T47D (cell line): ENCODE measurements around the gene ATXN1L.
"Not testable (repeated sequence)": the region's sequence is repeated elsewhere in the genome, so short reads cannot be mapped to it uniquely, and the experiment has no call there.

ENCODE experiments used
- DNase-seq, 2 experiments: peaks; one replicate each; pipeline versions ENCODE4 v3.0.0 to v3.0.0-alpha.2; 2011 to 2012; ENCODE audit warnings: low read depth in 1 of 2, low spot score in 1 of 2
- JUND ChIP-seq: IDR thresholded peaks from 2 replicates; pipeline ENCODE4 v1.6.1; 2012; ENCODE audit warnings: low read depth
- in situ Hi-C: cut with HindIII; loops from 2 replicates; pipeline ENCODE4 v1.10.0; 2016; ENCODE audit warnings: low sequenced_read_pairs, low pct_unique_long_range_greater_than_20kb

ATXN1L gene

DNA sequence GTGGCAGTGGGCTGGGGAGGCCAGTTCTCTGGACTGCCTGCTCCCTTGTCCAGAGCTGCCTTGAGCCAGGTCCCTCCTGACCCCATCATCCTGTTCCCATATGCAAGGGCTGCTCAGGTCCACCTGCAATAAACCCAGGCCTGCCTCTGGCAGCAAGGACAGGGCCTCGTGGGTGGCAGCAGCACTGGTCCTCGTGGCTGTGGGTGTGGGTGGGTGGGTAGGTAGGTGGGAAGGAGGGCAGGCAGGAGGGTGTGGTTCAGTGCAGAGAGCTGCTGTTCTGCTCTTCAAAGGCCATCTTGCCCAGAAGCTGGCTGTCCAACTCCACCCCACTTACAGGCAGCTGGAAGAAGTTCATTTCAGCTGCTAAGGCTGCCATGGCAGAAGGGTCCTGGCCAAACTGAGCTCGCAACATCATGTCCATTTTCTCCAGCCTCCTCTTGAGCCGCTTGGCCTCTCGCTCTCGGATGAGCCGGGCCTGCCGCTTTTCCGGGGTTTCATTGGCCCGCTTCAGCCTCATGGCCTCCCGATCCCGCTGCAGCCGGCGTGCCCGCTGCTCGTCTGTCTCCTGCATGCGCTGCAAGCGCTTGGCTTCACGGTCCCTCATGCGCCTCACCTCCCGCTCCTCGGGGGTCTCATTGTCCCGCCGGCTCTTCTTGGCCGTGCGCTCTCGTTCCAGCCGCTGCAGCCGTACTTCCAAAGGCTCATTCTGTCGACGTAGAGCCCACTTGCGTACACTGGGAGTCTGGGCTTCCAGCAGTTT lies 14.2 kb downstream of the ATXN1L start:
- in situ Hi-C loops = no loop called here
- no peak for DNase-seq
- no peak for TF ChIP-seq JUND

DNA sequence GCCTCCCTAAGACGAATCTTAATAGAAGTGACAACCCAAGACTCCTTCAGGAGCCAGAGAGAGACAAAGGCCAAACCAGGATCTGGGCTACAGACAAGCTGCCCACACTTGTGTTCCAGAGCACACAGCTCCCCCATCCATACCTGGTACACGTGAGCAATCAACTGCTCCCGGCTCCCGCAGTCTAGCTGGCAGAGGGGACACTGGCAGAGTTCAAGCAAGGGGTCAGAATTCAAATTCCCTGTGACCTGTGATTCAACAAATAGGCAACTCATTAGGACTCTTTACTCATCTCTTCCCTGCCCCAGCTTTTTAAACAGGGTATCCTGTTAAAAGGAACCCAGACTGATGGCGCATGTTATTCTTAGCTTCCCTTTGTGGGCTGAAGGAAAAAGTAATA lies 18.2 kb downstream of the ATXN1L start:
- no peak for TF ChIP-seq JUND
- no peak for DNase-seq
- in situ Hi-C loops = no loop called here

DNA sequence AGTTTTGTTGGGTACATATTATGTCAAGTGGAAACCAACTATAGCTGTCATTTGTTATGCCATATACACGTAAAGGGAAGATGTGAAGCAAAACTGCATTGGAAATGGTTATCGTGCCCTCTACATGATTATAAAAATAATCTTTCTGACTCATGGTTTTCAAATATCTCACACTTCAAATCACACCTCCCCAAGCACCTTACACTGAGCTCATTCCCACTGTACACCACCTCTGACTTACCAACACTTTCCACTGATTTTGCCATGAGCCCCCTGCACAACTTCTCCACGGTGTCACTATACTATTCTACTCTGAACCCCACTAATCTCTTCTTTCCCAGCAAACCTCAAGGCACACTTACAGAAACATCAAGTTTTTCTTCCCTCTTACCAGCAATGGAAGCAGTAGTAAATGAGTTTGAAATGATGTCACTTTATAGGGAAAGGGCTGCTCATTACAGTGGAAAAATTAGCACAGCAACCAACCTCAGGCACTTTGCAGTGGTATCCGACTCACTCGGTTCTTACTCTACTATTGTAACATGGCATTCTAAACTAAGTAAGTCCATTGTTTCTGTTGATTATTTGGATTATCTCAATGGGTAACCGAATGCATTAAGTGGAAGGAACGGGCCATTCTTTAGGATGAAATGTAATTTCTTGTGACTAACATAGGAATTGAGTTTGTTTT lies 19.5 kb downstream of the ATXN1L start:
- no peak for DNase-seq
- in situ Hi-C loops = no loop called here
- no peak for TF ChIP-seq JUND

DNA sequence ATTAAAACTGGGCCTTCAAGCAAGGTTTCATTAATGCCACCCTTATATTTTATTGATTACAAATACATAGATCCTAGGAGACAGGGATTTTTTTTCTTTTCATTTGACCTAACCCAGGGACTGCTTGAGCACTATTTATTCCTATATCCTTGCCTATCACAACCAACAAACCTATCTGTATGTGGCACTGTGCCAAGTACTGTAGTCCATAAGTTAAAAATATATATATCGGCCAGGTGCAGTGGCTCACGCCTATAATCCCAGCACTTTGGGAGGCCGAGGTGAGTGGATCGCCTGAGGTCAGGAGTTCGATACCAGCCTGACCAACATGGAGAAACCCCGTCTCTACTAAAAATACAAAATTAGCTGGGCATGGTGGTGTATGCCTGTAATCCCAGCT lies 21.4 kb downstream of the ATXN1L start:
- DNase-seq, in situ Hi-C loops: not testable (repeated sequence)

DNA sequence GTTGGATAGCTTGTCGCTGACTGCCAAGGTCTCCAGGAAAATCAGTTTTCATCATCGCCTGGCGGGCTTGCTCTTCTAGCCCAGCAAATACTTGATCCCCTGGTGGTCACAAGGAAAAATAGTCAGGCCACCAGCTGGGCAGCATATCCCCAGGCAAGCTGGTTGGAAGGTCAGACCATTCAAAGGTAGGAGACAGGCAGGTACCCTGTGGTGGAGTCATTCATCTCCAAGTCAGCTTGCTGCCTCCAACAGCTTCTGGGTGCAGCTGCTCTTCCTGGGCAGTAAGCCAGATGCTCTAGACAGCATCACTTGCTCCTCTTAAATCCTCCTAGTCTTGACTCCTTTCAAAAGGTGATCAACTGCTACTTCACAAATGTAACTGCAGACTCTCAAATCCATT lies 22.2 kb downstream of the ATXN1L start:
- DNase-seq = no peak
- in situ Hi-C loops = no loop called here
- TF ChIP-seq JUND = no peak

DNA sequence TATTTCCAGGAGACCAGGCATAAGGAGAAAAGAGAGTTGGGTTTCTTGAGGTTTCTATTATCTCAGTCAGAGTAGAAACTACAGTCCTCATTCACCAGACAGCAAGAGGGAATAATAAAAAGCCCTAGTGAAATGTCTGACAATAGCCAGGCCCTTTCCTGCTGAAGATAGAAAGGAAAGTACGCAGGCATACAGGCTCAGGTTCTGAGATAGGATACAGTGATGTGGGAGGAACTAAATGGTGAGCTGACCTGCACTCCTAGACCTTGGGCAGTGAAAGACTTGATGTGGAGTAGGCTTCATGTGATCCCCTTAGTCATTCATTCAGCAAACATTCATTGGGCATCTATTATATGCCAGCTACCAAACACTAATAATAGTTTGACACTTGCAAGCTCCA lies 23.3 kb downstream of the ATXN1L start:
- no peak for TF ChIP-seq JUND
- in situ Hi-C loops = no loop called here
- no peak for DNase-seq

DNA sequence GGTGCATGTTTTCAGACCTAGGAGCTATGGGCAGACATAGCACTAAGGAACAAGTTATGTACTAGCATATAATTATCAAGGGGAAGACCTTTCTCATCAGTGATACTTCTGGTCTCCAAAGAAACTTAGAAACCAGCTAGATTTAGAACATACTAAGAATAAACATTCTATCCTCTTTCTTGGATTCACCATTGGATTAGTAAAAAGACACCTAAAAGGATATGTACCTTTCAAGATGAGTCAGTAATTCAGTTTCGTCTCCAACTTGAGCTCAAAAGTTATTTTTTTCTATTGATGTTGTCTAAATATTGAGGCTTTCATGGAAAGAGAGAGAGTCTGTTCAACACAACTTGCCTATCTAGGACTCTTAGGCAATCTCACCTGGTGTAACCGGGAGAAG lies 25.0 kb downstream of the ATXN1L start:
- TF ChIP-seq JUND = no peak
- DNase-seq = no peak
- in situ Hi-C loops = no loop called here

DNA sequence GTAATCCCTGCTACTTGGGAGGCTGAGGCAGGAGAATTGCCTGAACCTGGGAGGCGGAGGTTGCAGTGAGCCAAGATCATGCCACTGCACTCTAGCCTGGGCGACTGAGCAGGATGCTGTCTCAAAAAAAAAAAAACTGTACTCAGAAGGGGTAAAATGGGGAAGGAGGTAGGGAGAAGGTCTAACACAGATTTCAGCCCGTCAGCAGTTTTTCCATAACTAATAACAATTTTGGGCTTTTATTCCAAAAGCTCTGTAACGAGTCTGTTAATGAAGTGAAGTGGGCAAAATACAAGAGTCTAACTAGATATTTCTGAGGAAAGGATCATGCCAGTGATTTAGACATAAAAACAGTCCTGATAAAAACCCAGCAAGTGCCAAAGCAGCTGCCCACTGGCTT lies 27.4 kb downstream of the ATXN1L start:
- in situ Hi-C loops = no loop called here
- no peak for TF ChIP-seq JUND
- DNase-seq = no peak

DNA sequence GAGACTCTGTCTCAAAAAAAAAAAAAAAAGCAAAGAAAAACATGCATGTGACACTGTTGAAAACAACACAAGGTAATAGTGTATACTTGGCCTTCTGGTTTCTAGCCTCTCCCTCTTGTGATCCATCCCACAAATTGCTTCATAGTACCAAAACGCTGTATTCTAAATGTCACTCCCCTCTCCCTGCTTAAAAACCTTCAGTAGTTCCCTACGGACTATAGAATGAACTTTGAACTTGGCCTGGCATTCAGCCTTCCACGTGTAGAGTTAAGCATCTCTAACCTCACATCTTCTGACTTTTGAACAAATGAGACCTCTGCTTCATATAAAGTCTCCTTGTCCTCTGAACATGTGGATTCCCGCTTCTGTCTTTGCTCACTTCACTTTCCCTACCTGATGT lies 33.1 kb downstream of the ATXN1L start:
- in situ Hi-C loops = no loop called here
- TF ChIP-seq JUND = no peak
- DNase-seq = no peak

DNA sequence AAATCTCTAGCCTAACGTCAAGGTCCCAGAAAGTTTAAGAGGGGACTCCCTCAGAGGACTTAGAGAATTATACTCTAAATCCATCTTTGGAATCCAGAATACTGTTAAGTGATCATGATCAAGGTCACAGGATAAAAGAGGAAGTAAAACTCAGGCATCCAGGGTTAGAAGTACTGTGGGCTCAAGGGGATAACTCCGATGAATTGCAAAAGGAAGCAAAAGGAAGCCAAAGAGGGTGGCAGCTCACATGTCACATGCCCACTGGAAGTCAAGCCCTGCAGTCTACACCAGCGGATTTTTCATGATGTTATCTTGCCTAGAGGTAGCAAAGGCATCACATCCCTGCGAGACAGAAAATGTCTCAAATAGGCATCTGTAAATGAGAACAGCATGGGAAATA lies 34.4 kb downstream of the ATXN1L start:
- TF ChIP-seq JUND = no peak
- in situ Hi-C loops = no loop called here
- DNase-seq = no peak

DNA sequence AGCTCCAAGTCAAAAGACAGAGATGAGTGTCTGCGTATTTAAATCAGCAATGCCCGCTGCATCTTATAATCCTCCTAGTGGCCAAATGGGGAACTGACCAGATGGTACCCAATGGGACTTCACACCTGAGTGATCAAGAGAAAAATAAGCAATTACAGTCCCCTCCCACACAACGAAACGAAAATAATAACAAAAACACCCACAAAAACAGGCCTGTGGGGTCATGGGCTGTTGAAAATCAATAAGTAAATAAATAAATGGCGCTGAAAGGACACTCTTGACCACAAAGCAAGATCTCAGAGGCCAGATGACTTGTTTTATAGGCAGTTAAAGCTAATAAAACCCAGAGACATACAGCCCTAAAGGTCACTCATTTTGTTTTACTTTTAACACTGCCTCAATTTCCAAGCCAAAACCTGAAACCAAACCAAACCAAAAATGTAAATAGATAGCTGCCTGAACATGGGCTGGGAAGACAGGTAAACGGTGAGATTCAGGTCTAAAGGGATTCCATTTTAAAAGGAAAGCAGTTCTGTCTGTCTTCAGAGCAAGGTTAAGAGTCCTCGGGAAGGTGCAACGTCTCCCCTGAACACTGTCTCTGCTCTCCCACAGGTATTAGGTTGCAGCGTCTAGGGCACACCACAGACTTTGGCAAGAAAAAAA lies 36.9 kb downstream of the ATXN1L start:
- in situ Hi-C loops = no loop called here
- TF ChIP-seq JUND = no peak
- DNase-seq = peak; percentile 74 to 88

DNA sequence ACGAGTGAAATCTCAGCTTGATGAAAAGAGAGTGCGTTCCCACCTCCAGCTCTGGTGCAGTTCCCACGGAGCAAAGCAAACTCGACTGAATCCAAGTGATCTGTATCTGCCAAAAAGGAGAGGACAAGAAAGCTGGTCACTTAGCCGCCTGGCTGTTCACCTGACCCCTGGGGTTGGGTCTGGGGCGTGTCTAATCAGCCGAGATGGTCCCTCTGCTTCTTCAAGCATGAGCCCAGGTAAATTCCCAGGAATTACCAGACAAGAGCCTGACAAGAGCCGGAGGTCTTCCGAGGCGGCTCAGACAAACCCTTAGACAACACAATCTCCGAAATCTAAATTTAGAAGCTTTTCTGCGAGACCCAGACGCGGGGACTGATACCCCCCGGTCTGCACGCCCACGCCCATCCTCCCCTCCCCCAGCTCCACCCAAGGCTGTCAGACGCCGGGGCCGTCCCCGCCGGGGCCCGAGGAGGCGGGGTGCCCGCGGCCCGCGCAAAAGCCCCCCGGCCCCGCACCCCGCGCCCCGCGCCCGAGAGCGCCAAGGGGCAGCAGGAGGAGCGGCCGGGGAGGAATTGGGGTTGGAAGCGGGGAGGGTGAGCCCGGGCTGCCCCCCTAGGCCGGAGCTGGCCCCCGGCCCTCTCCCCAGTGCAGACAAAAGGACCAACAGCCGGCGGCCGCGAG lies 37.5 kb downstream of the ATXN1L start:
- in situ Hi-C loops = no loop called here
- DNase-seq = peak in 1 of 2 experiments; percentile 65
- no peak for TF ChIP-seq JUND

DNA sequence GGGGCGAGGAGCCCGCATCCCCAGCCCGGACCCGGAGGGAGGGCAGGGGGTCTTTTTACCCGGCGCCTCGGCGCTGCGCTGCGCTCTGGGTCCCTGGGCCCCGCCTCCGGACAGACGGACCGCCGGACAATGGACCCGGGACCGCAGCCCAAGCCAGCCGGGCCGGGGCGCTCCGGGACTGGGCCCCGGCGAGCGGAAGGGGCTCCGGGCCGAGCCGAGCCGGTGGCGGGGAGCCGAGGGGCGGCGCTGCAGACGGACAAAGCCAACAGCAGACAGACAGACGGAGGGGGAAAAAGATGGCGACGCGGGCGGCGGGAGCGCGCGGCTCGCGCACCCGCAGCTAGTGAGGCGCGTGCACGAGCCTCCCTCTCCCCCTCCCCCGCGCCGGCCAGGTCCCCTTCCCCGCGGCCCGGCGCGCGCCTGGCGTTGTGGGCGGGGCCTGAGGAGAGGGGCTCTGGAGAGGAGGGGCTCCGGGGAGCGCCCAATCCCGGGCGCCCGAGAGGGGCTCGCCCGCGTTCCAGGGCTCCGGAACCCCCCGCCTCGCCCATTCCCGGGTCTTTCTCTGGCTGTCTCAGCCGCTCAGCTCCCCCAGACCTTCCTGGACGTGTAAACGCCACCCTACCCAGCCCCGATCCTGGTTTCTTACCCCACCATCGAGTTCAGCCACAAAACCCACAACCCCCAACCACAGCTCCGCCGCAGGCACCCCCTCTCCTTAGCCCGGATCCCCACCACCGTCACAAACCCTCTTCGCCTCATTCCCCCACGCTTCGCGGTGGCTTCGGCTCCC lies 38.3 kb downstream of the ATXN1L start, which contains the start of gene ZNF821:
TSS of gene ZNF821 (minus strand) at position 334 of the 790 bp plus-strand sequence. CDS start 4,236 bp downstream, outside the sequence.
- DNase-seq = peak; percentile 80 to 86
- no peak for TF ChIP-seq JUND
- in situ Hi-C loops = no loop called here
